ENCODE data around the gene MACF1. TPM values are rescaled to one million over a fixed set of nuclear protein-coding genes. Genes with fewer than 3 reads are reported as not detected.
A peak's percentile ranks its signal among the peaks of the same experiment; 100 is the strongest.

MACF1 gene
- total and polyA plus RNA-seq, 2 donors (not counting 1 experiment from before 2014, with no cell fraction given): 64.1 to 159 TPM

- peaks cover 73% of the 10 kb centered on the region for H4K20me1 ChIP-seq (ENCODE audit: control insufficient read depth, insufficient read depth, low read length, poor library complexity, severe bottlenecking)
- no CpG with 5 or more reads among the region's 5 CpGs for WGBS (ENCODE audit: insufficient coverage)
- Mint-ChIP-seq H3K9me3 (ENCODE audit: insufficient read depth) (no peaks in the 10 kb centered on the region), H3K4me3 (no peak overlapping the region), H3K27ac (no peak overlapping the region), H3K4me1 (peaks cover 58% of the 10 kb centered on the region), H3K27me3 (no peaks in the 10 kb centered on the region)
- CTCF ChIA-PET: interaction anchor here (1.2 to 5.8 kb wide), 3 partner anchors 13 to 139 kb away, joined by 3 to 30 read pairs (median 3); no protein-coding TSS in a partner anchor
- intact Hi-C loops (cut with micrococcal nuclease): no loop called here
- TF ChIP-seq EZH2 (IDR thresholded peaks at IDR 0.05; ENCODE audit: borderline replicate concordance, insufficient read depth, low read depth, low read length, poor library complexity, severe bottlenecking): no peak
- no peak for TF ChIP-seq CTCF (IDR thresholded peaks at IDR 0.05)
- no peak overlapping the region for H3K4me2 ChIP-seq (replicated peaks; ENCODE audit: low read depth, low read length, poor library complexity, severe bottlenecking)
- H3K4me3 ChIP-seq (ENCODE audit: control extremely low read depth in 1 of 5, extremely low read depth in 1 of 5, insufficient read depth in 1 of 5, low read depth in 2 of 5, low read length in 4 of 5): no peak overlapping the region
- H3K27me3 ChIP-seq (replicated peaks in 1 of 4; ENCODE audit: control extremely low read depth in 1 of 4, control insufficient read depth in 3 of 4, insufficient read depth in 4 of 4, low read length in 3 of 4): no peaks in the 10 kb centered on the region
- H3K27ac ChIP-seq (ENCODE audit: low read length in 2 of 2): no peak overlapping the region
- no peak overlapping the region for H3K9ac ChIP-seq (ENCODE audit: low read length)
- DNase-seq (no peak), ATAC-seq (ENCODE audit: low read depth) (no peak)
- no peak overlapping the region for H2AFZ ChIP-seq (ENCODE audit: insufficient read depth, low read depth, low read length, poor library complexity, severe bottlenecking)
- H3K79me2 ChIP-seq (ENCODE audit: control insufficient read depth, insufficient read depth, low read length): peaks cover 76% of the 10 kb centered on the region
- peaks cover 34 to 35% of the 10 kb centered on the region in 2 donors for H3K4me1 ChIP-seq (ENCODE audit: control insufficient read depth in 2 of 2, insufficient read depth in 2 of 2, low read length in 2 of 2)
- no peaks in the 10 kb centered on the region for H3K9me3 ChIP-seq (ENCODE audit: control extremely low read depth in 1 of 3, control insufficient read depth in 2 of 3, insufficient read depth in 1 of 3, low read length in 2 of 3)
- POLR2A ChIA-PET: interaction anchor here (0.6 kb wide), 1 partner anchor 1391 kb away, joined by 5 read pairs; no protein-coding TSS in a partner anchor
- peaks cover 5 to 26% of the 10 kb centered on the region in 2 experiments for H3K36me3 ChIP-seq (replicated peaks in 1 of 2; ENCODE audit: control extremely low read depth in 1 of 2, control insufficient read depth in 1 of 2, extremely low read depth in 1 of 2, insufficient read depth in 2 of 2, low read length in 1 of 2)
These were observed 193.0 kb downstream of the MACF1 start for GRCh38 chr1:39397487-39397886.

- peaks cover 78% of the 10 kb centered on the region for H3K79me2 ChIP-seq (ENCODE audit: control insufficient read depth, insufficient read depth, low read length)
- peak overlapping the region in 1 of 2 donors; percentile 20 for H3K27ac ChIP-seq (ENCODE audit: low read length in 2 of 2)
- TF ChIP-seq CTCF (IDR thresholded peaks at IDR 0.05): no peak
- no peak for TF ChIP-seq EZH2 (IDR thresholded peaks at IDR 0.05; ENCODE audit: borderline replicate concordance, insufficient read depth, low read depth, low read length, poor library complexity, severe bottlenecking)
- ATAC-seq (ENCODE audit: low read depth): peak; percentile 56
- intact Hi-C loops (cut with micrococcal nuclease): loop anchor here (1.0 kb wide), 1 partner anchor 10 kb away; no protein-coding TSS in a partner anchor
- H3K27me3 ChIP-seq (replicated peaks in 1 of 4; ENCODE audit: control extremely low read depth in 1 of 4, control insufficient read depth in 3 of 4, insufficient read depth in 4 of 4, low read length in 3 of 4): no peaks in the 10 kb centered on the region
- CTCF ChIA-PET: interaction anchor here (1.2 to 5.8 kb wide), 3 partner anchors 12 to 140 kb away, joined by 3 to 30 read pairs (median 3); no protein-coding TSS in a partner anchor
- peaks cover 73% of the 10 kb centered on the region for H4K20me1 ChIP-seq (ENCODE audit: control insufficient read depth, insufficient read depth, low read length, poor library complexity, severe bottlenecking)
- peak overlapping the region; percentile 15 for H3K27ac Mint-ChIP-seq
- no peak overlapping the region for H2AFZ ChIP-seq (ENCODE audit: insufficient read depth, low read depth, low read length, poor library complexity, severe bottlenecking)
- no peak overlapping the region for H3K9ac ChIP-seq (ENCODE audit: low read length)
- no peaks in the 10 kb centered on the region for H3K9me3 ChIP-seq (ENCODE audit: control extremely low read depth in 1 of 3, control insufficient read depth in 2 of 3, insufficient read depth in 1 of 3, low read length in 2 of 3)
- no peaks in the 10 kb centered on the region for H3K9me3 Mint-ChIP-seq (ENCODE audit: insufficient read depth)
- no peaks in the 10 kb centered on the region for H3K27me3 Mint-ChIP-seq
- no peak overlapping the region for H3K4me3 ChIP-seq (ENCODE audit: control extremely low read depth in 1 of 5, extremely low read depth in 1 of 5, insufficient read depth in 1 of 5, low read depth in 2 of 5, low read length in 4 of 5)
- H3K4me2 ChIP-seq (replicated peaks; ENCODE audit: low read depth, low read length, poor library complexity, severe bottlenecking): peak overlapping the region; percentile 19
- peaks cover 51% of the 10 kb centered on the region for H3K4me1 Mint-ChIP-seq
- WGBS (ENCODE audit: insufficient coverage): no CpG with 5 or more reads among the region's 6 CpGs
- H3K36me3 ChIP-seq (replicated peaks in 1 of 2; ENCODE audit: control extremely low read depth in 1 of 2, control insufficient read depth in 1 of 2, extremely low read depth in 1 of 2, insufficient read depth in 2 of 2, low read length in 1 of 2): peaks cover 3 to 22% of the 10 kb centered on the region in 2 experiments
- peaks cover 34 to 35% of the 10 kb centered on the region in 2 donors for H3K4me1 ChIP-seq (ENCODE audit: control insufficient read depth in 2 of 2, insufficient read depth in 2 of 2, low read length in 2 of 2)
- H3K4me3 Mint-ChIP-seq: no peak overlapping the region
- POLR2A ChIA-PET: no interaction called here
- DNase-seq: peak; percentile 24
These were observed 194.0 kb downstream of the MACF1 start for GRCh38 chr1:39398278-39399021.
